Kasumi-1 (cell line): ENCODE data around the gene BRDT.

Experiments used
- DNase-seq, 2 experiments: peaks; one replicate each; lab custom pipeline; 2025; lab: John Stamatoyannopoulos, UW

The BRDT gene

GRCh38 chr1:91949356-91949699, at the start of gene BRDT:
Gene BRDT, plus strand, starts transcription at chr1:91949401. Its CDS starts 13,354 bp downstream, at chr1:91962755.
- no peak for DNase-seq

- no peak for DNase-seq
These were observed 48.6 kb upstream of the BRDT start for GRCh38 chr1:91900562-91900961.

GRCh38 chr1:91901231-91901630, 48.0 kb upstream of the BRDT start:
- no peak for DNase-seq

GRCh38 chr1:91912266-91912665, 36.9 kb upstream of the BRDT start:
- no peak for DNase-seq

- DNase-seq, result no peak
These were observed 36.2 kb upstream of the BRDT start for GRCh38 chr1:91913018-91913417.

GRCh38 chr1:91916046-91916445, 33.2 kb upstream of the BRDT start:
- DNase-seq, result no peak

- no peak for DNase-seq
These were observed 32.3 kb upstream of the BRDT start for GRCh38 chr1:91916811-91917460.

GRCh38 chr1:91919962-91920361, 29.2 kb upstream of the BRDT start:
- DNase-seq, result no peak

GRCh38 chr1:91924146-91924545, 25.1 kb upstream of the BRDT start:
- no peak for DNase-seq

GRCh38 chr1:91925644-91926435, 23.4 kb upstream of the BRDT start:
- no peak for DNase-seq

- DNase-seq, result no peak
These were observed 21.2 kb upstream of the BRDT start for GRCh38 chr1:91928026-91928425.

- no peak for DNase-seq
These were observed 20.0 kb upstream of the BRDT start for GRCh38 chr1:91929250-91929649.

- DNase-seq, result no peak
These were observed 11.6 kb upstream of the BRDT start for GRCh38 chr1:91937613-91938012.

- DNase-seq, result no peak
These were observed 8.7 kb upstream of the BRDT start for GRCh38 chr1:91940496-91940895.

- no peak for DNase-seq
These were observed 5.1 kb upstream of the BRDT start for GRCh38 chr1:91944087-91944486.

GRCh38 chr1:91948097-91948496, 1.1 kb upstream of the BRDT start:
- no peak for DNase-seq

- DNase-seq, result no peak
These were observed 473 bp upstream of the BRDT start for GRCh38 chr1:91948501-91949355.

- DNase-seq, result no peak
These were observed 3.0 kb downstream of the BRDT start for GRCh38 chr1:91952187-91952586.

- DNase-seq, result no peak
These were observed 9.7 kb downstream of the BRDT start for GRCh38 chr1:91958926-91959325.

GRCh38 chr1:91968334-91968733, 19.1 kb downstream of the BRDT start:
- no peak for DNase-seq

GRCh38 chr1:91979383-91979782, 30.2 kb downstream of the BRDT start:
- no peak for DNase-seq

- DNase-seq, result no peak
These were observed 31.5 kb downstream of the BRDT start for GRCh38 chr1:91980663-91981062.
